IPS-15b (cell line): ENCODE data around the gene CYTH4.

Experiments
- H3K27me3 ChIP-seq: one replicate; pipeline ENCODE4 v1.6.1; 2013; ENCODE audit warnings: low read length; ENCODE audit not compliant: control insufficient read depth, insufficient read depth
- H3K36me3 ChIP-seq: one replicate; pipeline ENCODE4 v1.6.1; 2013; ENCODE audit warnings: low read length; ENCODE audit not compliant: control insufficient read depth, insufficient read depth
- H3K4me1 ChIP-seq: one replicate; pipeline ENCODE4 v1.6.1; 2013; ENCODE audit warnings: mild to moderate bottlenecking, low read length; ENCODE audit not compliant: control insufficient read depth, insufficient read depth
- H3K4me3 ChIP-seq: one replicate; pipeline ENCODE4 v1.5.1; 2013; ENCODE audit warnings: low read depth, low read length
- H3K9ac ChIP-seq: one replicate; pipeline ENCODE4 v1.6.1; 2013; ENCODE audit warnings: low read depth, mild to moderate bottlenecking, low read length
- H3K9me3 ChIP-seq: one replicate; pipeline ENCODE4 v1.6.1; 2013; ENCODE audit warnings: mild to moderate bottlenecking, low read length; ENCODE audit not compliant: control insufficient read depth, insufficient read depth

The CYTH4 gene

GRCh38 chr22:37298748-37299495 lies 16.6 kb downstream of the CYTH4 start:
- Histone ChIP-seq H3K4me3 (no peak overlapping the region), H3K36me3 (no peaks in the 10 kb centered on the region), H3K27me3 (no peaks in the 10 kb centered on the region), H3K4me1 (no peaks in the 10 kb centered on the region), H3K9ac (no peak overlapping the region), H3K9me3 (no peaks in the 10 kb centered on the region)

- Histone ChIP-seq H3K27me3 (no peaks in the 10 kb centered on the region), H3K9me3 (no peaks in the 10 kb centered on the region), H3K9ac (no peak overlapping the region), H3K4me1 (peaks cover 3% of the 10 kb centered on the region), H3K36me3 (no peaks in the 10 kb centered on the region), H3K4me3 (no peak overlapping the region)
These were observed 17.7 kb downstream of the CYTH4 start for GRCh38 chr22:37299969-37300509.

DNA sequence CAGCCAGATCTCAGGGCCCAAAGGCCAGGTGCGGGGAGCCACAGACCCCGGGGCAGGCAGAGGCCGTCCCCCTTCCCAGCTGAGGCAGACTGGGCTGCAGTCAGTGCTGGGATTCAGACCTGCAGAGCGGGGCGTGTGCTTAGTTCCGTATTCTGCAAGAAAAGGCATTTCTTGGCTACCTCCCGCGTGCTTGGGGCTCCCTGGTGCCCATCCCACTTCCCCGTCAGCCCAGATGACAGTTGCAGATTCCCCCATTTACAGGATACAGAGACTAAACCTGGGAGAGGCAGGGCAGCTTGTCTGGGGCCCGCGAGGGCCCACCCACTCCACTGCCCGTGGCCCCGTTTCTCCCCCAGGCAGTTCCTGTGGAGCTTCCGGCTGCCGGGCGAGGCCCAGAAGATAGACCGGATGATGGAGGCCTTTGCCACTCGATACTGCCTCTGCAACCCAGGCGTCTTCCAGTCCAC lies 18.3 kb downstream of the CYTH4 start:
- H3K9me3 ChIP-seq = no peaks in the 10 kb centered on the region
- H3K9ac ChIP-seq = no peak overlapping the region
- H3K4me3 ChIP-seq = no peak overlapping the region
- H3K36me3 ChIP-seq = no peaks in the 10 kb centered on the region
- peaks cover 8% of the 10 kb centered on the region for H3K4me1 ChIP-seq
- no peaks in the 10 kb centered on the region for H3K27me3 ChIP-seq

DNA sequence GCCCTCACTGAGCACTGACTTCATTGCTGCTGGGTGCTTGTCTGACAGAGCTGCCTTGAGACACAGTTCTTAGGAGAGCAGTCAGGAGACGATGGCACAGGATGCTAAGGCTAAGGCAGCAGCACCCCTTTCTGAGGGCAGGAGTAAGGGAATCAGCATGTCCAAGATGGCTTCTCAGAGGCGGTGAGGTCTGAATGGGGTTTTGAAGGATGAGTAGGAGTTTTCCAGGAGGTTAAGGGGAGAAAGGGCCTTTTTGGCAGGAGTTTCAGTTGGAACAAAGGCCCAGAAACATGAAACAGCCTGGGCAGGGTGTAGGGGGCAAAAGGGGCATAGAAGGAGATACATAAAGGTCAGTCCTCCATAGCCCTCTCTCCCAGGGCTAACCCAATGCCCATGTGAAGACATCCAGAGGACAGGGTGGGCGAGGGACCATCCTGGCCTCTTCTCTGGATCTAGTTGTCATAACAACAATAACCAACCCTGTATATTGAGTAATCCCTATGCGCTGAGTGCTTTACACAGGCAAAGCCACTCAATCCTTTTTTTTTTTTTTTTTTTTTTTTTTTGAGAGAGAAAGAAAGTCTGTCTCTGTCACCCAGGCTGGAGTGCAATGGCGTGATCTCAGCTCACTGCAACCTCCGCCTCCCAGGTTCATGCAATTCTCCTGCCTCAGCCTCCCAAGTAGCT lies 19.0 kb downstream of the CYTH4 start:
- Histone ChIP-seq H3K36me3 (no peaks in the 10 kb centered on the region), H3K27me3 (no peaks in the 10 kb centered on the region), H3K9ac (no peak overlapping the region), H3K9me3 (no peaks in the 10 kb centered on the region), H3K4me1 (peaks cover 9% of the 10 kb centered on the region), H3K4me3 (no peak overlapping the region)

GRCh38 chr22:37302674-37303555 lies 20.6 kb downstream of the CYTH4 start:
- Histone ChIP-seq H3K9me3 (no peaks in the 10 kb centered on the region), H3K27me3 (no peaks in the 10 kb centered on the region), H3K36me3 (no peaks in the 10 kb centered on the region), H3K4me3 (no peak overlapping the region), H3K9ac (no peak overlapping the region), H3K4me1 (peaks cover 9% of the 10 kb centered on the region)

- Histone ChIP-seq H3K9ac (no peak overlapping the region), H3K9me3 (no peaks in the 10 kb centered on the region), H3K4me1 (peaks cover 9% of the 10 kb centered on the region), H3K4me3 (no peak overlapping the region), H3K36me3 (no peaks in the 10 kb centered on the region), H3K27me3 (no peaks in the 10 kb centered on the region)
These were observed 21.5 kb downstream of the CYTH4 start for GRCh38 chr22:37303821-37304274.

GRCh38 chr22:37304595-37305343 lies 22.5 kb downstream of the CYTH4 start:
- Histone ChIP-seq H3K4me1 (peaks cover 9% of the 10 kb centered on the region), H3K4me3 (no peak overlapping the region), H3K9ac (no peak overlapping the region), H3K36me3 (no peaks in the 10 kb centered on the region), H3K27me3 (no peaks in the 10 kb centered on the region), H3K9me3 (no peaks in the 10 kb centered on the region)

GRCh38 chr22:37305887-37306286 lies 23.6 kb downstream of the CYTH4 start:
- Histone ChIP-seq H3K4me3 (no peak overlapping the region), H3K4me1 (peaks cover 9% of the 10 kb centered on the region), H3K36me3 (no peaks in the 10 kb centered on the region), H3K9me3 (no peaks in the 10 kb centered on the region), H3K9ac (no peak overlapping the region), H3K27me3 (no peaks in the 10 kb centered on the region)

DNA sequence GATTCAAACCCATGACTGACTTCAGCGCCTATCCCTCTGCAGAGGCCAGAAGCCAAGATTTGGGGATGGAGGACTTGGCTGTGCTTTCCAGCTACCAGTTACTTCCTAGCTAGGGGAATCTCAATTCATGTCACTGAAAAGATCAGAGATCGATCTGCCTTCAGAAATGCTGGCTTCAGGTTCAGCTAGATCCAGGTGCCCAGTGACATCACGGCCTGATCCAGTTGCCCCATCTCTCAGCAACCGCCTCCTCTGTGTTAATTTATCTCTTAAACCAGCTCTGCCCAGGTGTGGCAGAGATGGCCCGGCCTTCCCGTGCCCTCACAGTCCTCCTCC lies 24.2 kb downstream of the CYTH4 start:
- H3K9me3 ChIP-seq = no peaks in the 10 kb centered on the region
- no peak overlapping the region for H3K4me3 ChIP-seq
- no peaks in the 10 kb centered on the region for H3K27me3 ChIP-seq
- peaks cover 9% of the 10 kb centered on the region for H3K4me1 ChIP-seq
- no peaks in the 10 kb centered on the region for H3K36me3 ChIP-seq
- no peak overlapping the region for H3K9ac ChIP-seq

- no peaks in the 10 kb centered on the region for H3K27me3 ChIP-seq
- peaks cover 9% of the 10 kb centered on the region for H3K4me1 ChIP-seq
- no peaks in the 10 kb centered on the region for H3K36me3 ChIP-seq
- H3K4me3 ChIP-seq = no peak overlapping the region
- no peaks in the 10 kb centered on the region for H3K9me3 ChIP-seq
- H3K9ac ChIP-seq = no peak overlapping the region
These were observed 26.3 kb downstream of the CYTH4 start for GRCh38 chr22:37308385-37309200.
